ENCODE data around the gene EGFR. TPM values are rescaled to one million over a fixed set of nuclear protein-coding genes. Genes with fewer than 3 reads are reported as not detected.
A peak's percentile ranks its signal among the peaks of the same experiment; 100 is the strongest.

The EGFR gene
- total and polyA plus RNA-seq, 7 donors = 3.6 to 39.7 (median 14.1) TPM

DNA sequence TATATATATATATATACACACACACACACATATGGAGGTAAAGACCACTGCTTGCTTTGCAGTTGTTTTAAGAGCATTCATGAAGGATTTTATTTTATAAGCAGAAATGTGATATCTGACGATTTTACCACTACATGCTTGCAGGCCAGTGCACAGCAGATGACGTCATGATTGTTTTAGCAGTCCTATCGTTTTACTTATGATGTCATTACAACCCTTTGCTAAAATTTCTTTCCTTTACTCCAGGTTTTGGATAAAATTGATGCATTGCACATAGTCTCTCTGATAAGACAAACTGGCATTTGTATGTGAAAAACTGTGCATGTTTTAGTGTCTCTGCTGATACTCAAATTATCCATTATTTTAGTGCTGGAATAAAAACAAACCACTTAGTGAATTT lies 9.2 kb downstream of the EGFR start:
- WGBS, 3 donors = 18 to 44% (median 25%) methylated on average over 3 of the region's 3 CpGs
- Histone ChIP-seq H3K4me3 (no peak overlapping the region), H3K27ac (no peak overlapping the region), H3K36me3 (ENCODE audit: insufficient read depth in 1 of 2, low read depth in 1 of 2) (no peaks in the 10 kb centered on the region), H3K27me3 (ENCODE audit: insufficient read depth in 3 of 3, low read length in 2 of 3) (no peaks in the 10 kb centered on the region), H3K4me1 (peaks cover 48% of the 10 kb centered on the region), H3K9me3 (no peaks in the 10 kb centered on the region)
- DNase-seq (no peak), ATAC-seq (no peak)
- no peak for TF ChIP-seq CTCF (IDR thresholded peaks at IDR 0.05)
- intact Hi-C loops (cut with DNase I) = loop anchor here in 1 of 2 donors (10.0 kb wide), 1 partner anchor 47 kb away; no protein-coding TSS in a partner anchor

- intact Hi-C loops (cut with DNase I) = no loop called here
- H3K9me3 ChIP-seq = no peaks in the 10 kb centered on the region
- no peak overlapping the region for H3K4me3 ChIP-seq
- DNase-seq (no peak), ATAC-seq (no peak)
- no peaks in the 10 kb centered on the region for H3K36me3 ChIP-seq (ENCODE audit: insufficient read depth in 1 of 2, low read depth in 1 of 2)
- peak overlapping the region; percentile 7 for H3K27ac ChIP-seq
- no peak for TF ChIP-seq CTCF (IDR thresholded peaks at IDR 0.05)
- H3K27me3 ChIP-seq (ENCODE audit: insufficient read depth in 3 of 3, low read length in 2 of 3) = no peaks in the 10 kb centered on the region
- H3K4me1 ChIP-seq = peaks cover 40% of the 10 kb centered on the region
- 8 to 16% (median 9%) methylated on average over 1 of the region's 1 CpG for WGBS, 3 donors
Observed at GRCh38 chr7:55030314-55030713, 11.5 kb downstream of the EGFR start.

DNA sequence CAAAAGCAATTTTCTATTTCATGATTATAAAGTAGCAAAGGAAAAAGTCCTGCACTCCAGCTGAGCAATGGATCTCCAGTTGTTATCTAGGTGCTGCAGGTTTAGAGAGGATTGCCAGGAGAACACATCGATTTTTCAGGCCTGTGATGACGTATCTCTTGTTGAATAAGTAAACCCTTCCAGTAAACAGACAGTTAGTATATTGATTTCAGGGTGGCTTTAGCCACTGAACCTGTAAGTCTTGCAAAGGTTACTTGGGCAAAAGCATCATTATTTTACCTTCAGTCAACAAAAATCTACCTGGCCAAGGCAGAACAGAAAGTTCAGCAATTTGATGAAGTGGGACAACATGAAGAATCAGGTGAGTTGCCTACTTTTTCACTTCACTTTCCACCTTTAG lies 12.3 kb downstream of the EGFR start:
- H3K4me3 ChIP-seq = no peak overlapping the region
- DNase-seq = no peak
- peak overlapping the region; percentile 7 for H3K27ac ChIP-seq
- no peaks in the 10 kb centered on the region for H3K27me3 ChIP-seq (ENCODE audit: insufficient read depth in 3 of 3, low read length in 2 of 3)
- H3K4me1 ChIP-seq = peaks cover 39% of the 10 kb centered on the region
- no peaks in the 10 kb centered on the region for H3K9me3 ChIP-seq
- ATAC-seq = no peak
- WGBS, 3 donors = 65 to 87% (median 75%) methylated on average over 2 of the region's 2 CpGs
- H3K36me3 ChIP-seq (ENCODE audit: insufficient read depth in 1 of 2, low read depth in 1 of 2) = no peaks in the 10 kb centered on the region
- TF ChIP-seq CTCF (IDR thresholded peaks at IDR 0.05) = no peak
- intact Hi-C loops (cut with DNase I) = no loop called here

GRCh38 chr7:55032069-55032699 lies 13.4 kb downstream of the EGFR start:
- no peak for TF ChIP-seq CTCF (IDR thresholded peaks at IDR 0.05)
- Histone ChIP-seq H3K27me3 (ENCODE audit: insufficient read depth in 3 of 3, low read length in 2 of 3) (no peaks in the 10 kb centered on the region), H3K9me3 (no peaks in the 10 kb centered on the region), H3K36me3 (ENCODE audit: insufficient read depth in 1 of 2, low read depth in 1 of 2) (no peaks in the 10 kb centered on the region), H3K4me3 (no peak overlapping the region), H3K4me1 (peaks cover 28% of the 10 kb centered on the region), H3K27ac (peak overlapping the region; percentile 19)
- no peak for DNase-seq
- 67 to 91% (median 76%) methylated on average over 9 of the region's 9 CpGs for WGBS, 3 donors
- ATAC-seq = peak in 2 of 4 donors; percentile 12 to 49
- intact Hi-C loops (cut with DNase I) = no loop called here
